Activated CD4-positive, alpha-beta memory T cell treated with anti-CD3 and anti-CD28 coated beads, Interleukin-2, amount 10 ng/mL, durations not matched to agents 7 days and 5 days (primary cell): ENCODE data around the gene CSTB. TPM values are rescaled to one million over a fixed set of nuclear protein-coding genes. Genes with fewer than 3 reads are reported as not detected.
"Not testable (repeated sequence)": the region's sequence is repeated elsewhere in the genome, so short reads cannot be mapped to it uniquely, and the experiment has no call there.

ENCODE experiments used
- CTCF ChIA-PET: fragments of 350-600 bp; sonication (Branson Sonifier 250); formaldehyde crosslinking; loops from one replicate; lab custom pipeline; 2021; ENCODE audit warnings: antibody characterized with exemption, inconsistent platforms; lab: Charles Lee
- POLR2A ChIA-PET: fragments of 350-600 bp; sonication (Branson Sonifier 250); formaldehyde crosslinking; loops from one replicate; lab custom pipeline; 2021; ENCODE audit warnings: antibody characterized with exemption; lab: Charles Lee
- DNase-seq: peaks from one replicate; pipeline ENCODE4 v3.0.0-alpha.2; 2020
- H3K27ac Mint-ChIP-seq: one replicate; pipeline ENCODE4 v1.8.0; 2021; ENCODE audit warnings: mild to moderate bottlenecking, mixed read lengths
- H3K27me3 Mint-ChIP-seq: one replicate; pipeline ENCODE4 v1.8.0; 2021; ENCODE audit warnings: mixed read lengths
- H3K36me3 Mint-ChIP-seq: one replicate; pipeline ENCODE4 v1.8.0; 2021; ENCODE audit warnings: low read depth, mixed read lengths
- H3K4me1 Mint-ChIP-seq: one replicate; pipeline ENCODE4 v1.8.0; 2021; ENCODE audit warnings: mixed read lengths
- H3K4me3 Mint-ChIP-seq: one replicate; pipeline ENCODE4 v1.8.0; 2021; ENCODE audit warnings: mild to moderate bottlenecking, mixed read lengths
- H3K9me3 Mint-ChIP-seq: one replicate; pipeline ENCODE4 v1.8.0; 2021; ENCODE audit warnings: mixed read lengths
- total RNA-seq, 2 experiments: library from RNA; stranded (reverse); gene quantifications; one replicate each; pipeline ENCODE4 v1.2.3, GENCODE V29; 2021

CSTB gene
- total RNA-seq: 10 to 100 TPM; 54.3 to 55.6 TPM

- H3K9me3 Mint-ChIP-seq: no peaks in the 10 kb centered on the region
- H3K4me3 Mint-ChIP-seq: peak within 1 kb of the TSS; percentile 92
- H3K27me3 Mint-ChIP-seq: no peaks in the 10 kb centered on the region
- peak; percentile 88 for DNase-seq
- CTCF ChIA-PET: no interaction called here
- peak within 1 kb of the TSS; percentile 79 for H3K27ac Mint-ChIP-seq
- H3K36me3 Mint-ChIP-seq: peaks cover 34% of the 10 kb centered on the region
- POLR2A ChIA-PET: no interaction called here
- H3K4me1 Mint-ChIP-seq: peaks cover 58% of the 10 kb centered on the region
These were observed at the start of gene CSTB for GRCh38 chr21:43775795-43776430. Gene CSTB (minus strand): TSS chr21:43776308. CDS start chr21:43776269, 39 bp downstream.

DNA sequence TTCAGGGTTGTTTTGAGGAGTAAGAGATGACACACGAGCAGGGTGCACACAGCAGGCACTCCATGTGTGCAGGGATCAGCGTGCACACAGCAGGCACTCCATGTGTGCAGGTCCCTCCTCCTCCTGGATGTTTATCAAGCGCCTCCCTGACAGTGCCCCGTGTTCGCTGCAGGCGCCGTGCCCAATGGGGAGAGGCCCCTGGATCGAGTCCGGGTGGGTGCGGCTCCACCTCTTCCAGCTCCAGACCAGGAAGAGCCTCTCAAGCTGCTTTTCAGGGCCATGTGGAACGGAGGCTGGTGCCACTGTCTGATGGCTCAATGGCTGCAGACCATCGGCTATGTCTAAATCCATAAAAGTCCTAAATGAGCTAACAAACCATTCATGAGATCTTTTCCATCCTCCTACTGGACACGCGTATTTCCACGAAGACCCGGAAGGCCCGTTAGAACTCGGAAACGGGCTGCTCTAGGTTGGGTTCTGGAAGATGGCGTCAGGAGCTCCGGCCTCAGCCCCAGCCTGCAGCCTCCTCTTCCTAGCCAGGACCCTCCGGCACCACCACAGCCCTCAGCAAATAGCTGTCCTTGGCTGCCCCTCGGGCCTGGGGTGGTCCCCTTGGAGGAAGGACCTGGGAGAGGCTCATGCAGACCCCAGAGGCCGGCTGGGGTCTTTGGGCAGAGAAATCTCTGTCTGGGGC lies 49.3 kb upstream of the CSTB start:
- Mint-ChIP-seq H3K4me3 (no peak overlapping the region), H3K9me3 (no peaks in the 10 kb centered on the region), H3K27ac (no peak overlapping the region), H3K27me3 (peaks cover 19% of the 10 kb centered on the region), H3K4me1 (no peaks in the 10 kb centered on the region), H3K36me3 (no peaks in the 10 kb centered on the region)
- no peak for DNase-seq
- ChIA-PET CTCF (interaction anchor here (1.0 to 1.6 kb wide), 2 partner anchors 9 to 15 kb away, joined by 3 to 8 read pairs; no protein-coding TSS in a partner anchor), POLR2A (no interaction called here)

GRCh38 chr21:43824333-43825241 lies 48.5 kb upstream of the CSTB start:
- H3K27ac Mint-ChIP-seq: no peak overlapping the region
- no peaks in the 10 kb centered on the region for H3K4me1 Mint-ChIP-seq
- no peaks in the 10 kb centered on the region for H3K36me3 Mint-ChIP-seq
- peaks cover 16% of the 10 kb centered on the region for H3K27me3 Mint-ChIP-seq
- no peak for DNase-seq
- no peak overlapping the region for H3K4me3 Mint-ChIP-seq
- POLR2A ChIA-PET: interaction anchor here (1.2 kb wide), 1 partner anchor 93 kb away, joined by 3 read pairs; no protein-coding TSS in a partner anchor
- CTCF ChIA-PET: interaction anchor here (1.6 to 1.8 kb wide), 2 partner anchors 14 to 151 kb away, joined by 5 to 8 read pairs; no protein-coding TSS in a partner anchor
- H3K9me3 Mint-ChIP-seq: no peaks in the 10 kb centered on the region

- CTCF ChIA-PET, DNase-seq, H3K36me3 Mint-ChIP-seq, H3K9me3 Mint-ChIP-seq, H3K4me3 Mint-ChIP-seq, H3K27me3 Mint-ChIP-seq, POLR2A ChIA-PET, H3K4me1 Mint-ChIP-seq, H3K27ac Mint-ChIP-seq: not testable (repeated sequence)
These were observed 46.6 kb upstream of the CSTB start for GRCh38 chr21:43822741-43823140.

- H3K4me3 Mint-ChIP-seq, H3K27me3 Mint-ChIP-seq, H3K36me3 Mint-ChIP-seq, POLR2A ChIA-PET, H3K27ac Mint-ChIP-seq, H3K9me3 Mint-ChIP-seq, H3K4me1 Mint-ChIP-seq, CTCF ChIA-PET, DNase-seq: not testable (repeated sequence)
These were observed 46.1 kb upstream of the CSTB start for GRCh38 chr21:43822166-43822565.

- no peak overlapping the region for H3K27ac Mint-ChIP-seq
- no peak overlapping the region for H3K4me3 Mint-ChIP-seq
- DNase-seq: no peak
- peaks cover 4% of the 10 kb centered on the region for H3K4me1 Mint-ChIP-seq
- peaks cover 5% of the 10 kb centered on the region for H3K9me3 Mint-ChIP-seq
- CTCF ChIA-PET: no interaction called here
- H3K27me3 Mint-ChIP-seq: peaks cover 2% of the 10 kb centered on the region
- peaks cover 5% of the 10 kb centered on the region for H3K36me3 Mint-ChIP-seq
- POLR2A ChIA-PET: interaction anchor here (0.7 kb wide), 1 partner anchor 73 kb away, joined by 3 read pairs; no protein-coding TSS in a partner anchor
These were observed 44.4 kb upstream of the CSTB start for GRCh38 chr21:43820466-43820865.

DNA sequence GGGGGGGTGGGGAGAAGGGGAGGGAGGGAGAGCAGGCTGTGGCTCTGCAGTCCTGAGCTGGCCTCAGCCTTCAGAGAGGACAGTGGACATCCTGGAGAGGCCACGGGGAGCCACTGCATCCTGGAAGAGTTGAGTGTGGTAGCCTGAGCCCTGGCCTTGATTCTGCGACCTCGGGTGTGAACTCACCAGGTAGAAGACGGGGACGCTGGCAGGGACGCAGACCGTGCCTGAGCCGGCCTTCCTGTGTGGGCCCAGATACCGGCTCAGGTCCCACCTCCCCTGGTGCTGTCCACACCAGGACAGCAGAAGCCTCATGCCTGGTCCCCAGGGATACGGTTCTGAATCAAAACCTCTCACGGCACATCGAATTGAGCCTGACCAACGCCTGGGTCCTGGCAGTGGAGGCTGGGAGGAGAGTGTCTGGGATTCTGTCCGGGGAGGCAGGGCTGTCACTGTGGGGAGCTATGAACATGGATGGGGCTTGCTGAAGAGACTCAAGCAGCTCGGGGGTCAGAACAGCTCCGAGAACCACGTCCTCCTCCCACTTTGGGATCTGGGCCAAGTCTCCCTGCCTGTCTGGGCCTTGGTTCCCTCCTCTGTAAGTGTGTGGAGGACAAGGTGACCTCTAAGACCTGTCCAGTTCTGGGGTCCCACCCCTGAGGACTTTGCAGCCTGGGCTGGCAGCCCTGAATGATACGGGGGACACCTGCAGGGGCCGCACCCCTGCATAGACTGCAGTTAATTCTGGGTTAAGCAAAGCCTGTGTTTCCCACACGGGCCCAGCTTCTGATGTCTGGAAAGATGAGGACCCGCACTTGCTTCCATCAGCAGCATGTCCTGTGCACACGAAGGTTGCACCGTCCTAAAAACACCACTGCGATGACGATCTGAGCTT lies 43.6 kb upstream of the CSTB start:
- CTCF ChIA-PET: no interaction called here
- no peak for DNase-seq
- no peak overlapping the region for H3K27ac Mint-ChIP-seq
- peaks cover 5% of the 10 kb centered on the region for H3K36me3 Mint-ChIP-seq
- H3K27me3 Mint-ChIP-seq: peaks cover 2% of the 10 kb centered on the region
- no peak overlapping the region for H3K4me3 Mint-ChIP-seq
- peaks cover 6% of the 10 kb centered on the region for H3K4me1 Mint-ChIP-seq
- peaks cover 5% of the 10 kb centered on the region for H3K9me3 Mint-ChIP-seq
- POLR2A ChIA-PET: interaction anchor here (0.7 kb wide), 1 partner anchor 73 kb away, joined by 3 read pairs; no protein-coding TSS in a partner anchor

- POLR2A ChIA-PET: interaction anchor here (0.9 kb wide), 1 partner anchor 158 kb away, joined by 3 read pairs; no protein-coding TSS in a partner anchor
- no peak for DNase-seq
- Mint-ChIP-seq H3K4me3 (no peak overlapping the region), H3K27me3 (peaks cover 2% of the 10 kb centered on the region), H3K9me3 (peaks cover 5% of the 10 kb centered on the region), H3K36me3 (peaks cover 5% of the 10 kb centered on the region), H3K27ac (no peak overlapping the region), H3K4me1 (peaks cover 8% of the 10 kb centered on the region)
- CTCF ChIA-PET: no interaction called here
These were observed 42.6 kb upstream of the CSTB start for GRCh38 chr21:43818685-43819084.

- ChIA-PET CTCF (interaction anchor here (0.6 to 0.7 kb wide), 2 partner anchors 143 to 160 kb away, joined by 3 read pairs; no protein-coding TSS in a partner anchor), POLR2A (interaction anchor here (0.6 kb wide), 1 partner anchor 26 kb away, joined by 3 read pairs; no protein-coding TSS in a partner anchor)
- Mint-ChIP-seq H3K4me3 (no peak overlapping the region), H3K27ac (no peak overlapping the region), H3K27me3 (peaks cover 2% of the 10 kb centered on the region), H3K4me1 (peaks cover 11% of the 10 kb centered on the region), H3K36me3 (peaks cover 5% of the 10 kb centered on the region), H3K9me3 (peaks cover 5% of the 10 kb centered on the region)
- no peak for DNase-seq
These were observed 41.3 kb upstream of the CSTB start for GRCh38 chr21:43817157-43818086.

GRCh38 chr21:43816611-43817071 lies 40.5 kb upstream of the CSTB start:
- peaks cover 5% of the 10 kb centered on the region for H3K9me3 Mint-ChIP-seq
- POLR2A ChIA-PET: interaction anchor here (0.6 kb wide), 1 partner anchor 105 kb away, joined by 3 read pairs; no protein-coding TSS in a partner anchor
- no peak for DNase-seq
- no peak overlapping the region for H3K4me3 Mint-ChIP-seq
- no peak overlapping the region for H3K27ac Mint-ChIP-seq
- CTCF ChIA-PET: interaction anchor here (0.5 kb wide), 1 partner anchor 262 kb away, joined by 3 read pairs; no protein-coding TSS in a partner anchor
- H3K36me3 Mint-ChIP-seq: peaks cover 5% of the 10 kb centered on the region
- peaks cover 12% of the 10 kb centered on the region for H3K4me1 Mint-ChIP-seq
- peaks cover 2% of the 10 kb centered on the region for H3K27me3 Mint-ChIP-seq

- no peak overlapping the region for H3K4me3 Mint-ChIP-seq
- H3K27me3 Mint-ChIP-seq: peaks cover 2% of the 10 kb centered on the region
- H3K4me1 Mint-ChIP-seq: peaks cover 13% of the 10 kb centered on the region
- POLR2A ChIA-PET: interaction anchor here (0.6 kb wide), 1 partner anchor 105 kb away, joined by 3 read pairs; no protein-coding TSS in a partner anchor
- peaks cover 5% of the 10 kb centered on the region for H3K36me3 Mint-ChIP-seq
- no peak overlapping the region for H3K27ac Mint-ChIP-seq
- no peak for DNase-seq
- CTCF ChIA-PET: interaction anchor here (0.5 kb wide), 1 partner anchor 263 kb away, joined by 3 read pairs; no protein-coding TSS in a partner anchor
- peaks cover 5% of the 10 kb centered on the region for H3K9me3 Mint-ChIP-seq
These were observed 39.9 kb upstream of the CSTB start for GRCh38 chr21:43815991-43816390.
